ENCODE measurements around the gene DNMBP.
"Not testable (repeated sequence)": the region's sequence is repeated elsewhere in the genome, so short reads cannot be mapped to it uniquely, and the experiment has no call there.

Gene DNMBP

GRCh38 chr10:99908512-99908911 is 101.2 kb downstream of the DNMBP start:
- DNase-seq: no peak

- no peak for DNase-seq
Observed at GRCh38 chr10:99906470-99906869, 103.3 kb downstream of the DNMBP start.

- DNase-seq: no peak
Observed at GRCh38 chr10:99905971-99906370, 103.8 kb downstream of the DNMBP start.

- DNase-seq: no peak
Observed at GRCh38 chr10:99895867-99896266, 113.9 kb downstream of the DNMBP start.

- DNase-seq: not testable (repeated sequence)
Observed at GRCh38 chr10:99895066-99895465, 114.7 kb downstream of the DNMBP start.

GRCh38 chr10:99894613-99895012 is 115.1 kb downstream of the DNMBP start:
- DNase-seq: no peak

GRCh38 chr10:99888622-99889021 is 121.1 kb downstream of the DNMBP start:
- DNase-seq: no peak

GRCh38 chr10:99883523-99883922 is 126.2 kb downstream of the DNMBP start:
- no peak for DNase-seq

GRCh38 chr10:99881371-99881770 is 128.4 kb downstream of the DNMBP start:
- no peak for DNase-seq

GRCh38 chr10:99880080-99880835 is 129.5 kb downstream of the DNMBP start:
- no peak for DNase-seq

- no peak for DNase-seq
Observed at GRCh38 chr10:99875473-99875872, 134.3 kb downstream of the DNMBP start.

GRCh38 chr10:99874341-99875085 is 135.2 kb downstream of the DNMBP start:
- DNase-seq: no peak

GRCh38 chr10:99873846-99874245 is 135.9 kb downstream of the DNMBP start:
- DNase-seq: no peak

- no peak for DNase-seq
Observed at GRCh38 chr10:99872367-99873162, 137.2 kb downstream of the DNMBP start.

GRCh38 chr10:99870123-99870730 is 139.5 kb downstream of the DNMBP start:
- no peak for DNase-seq

GRCh38 chr10:99869581-99870122 is 140.1 kb downstream of the DNMBP start:
- no peak for DNase-seq

GRCh38 chr10:99867250-99867649 is 142.5 kb downstream of the DNMBP start:
- not testable (repeated sequence) for DNase-seq

- not testable (repeated sequence) for DNase-seq
Observed at GRCh38 chr10:99863535-99864240, 146.1 kb downstream of the DNMBP start.

- no peak for DNase-seq
Observed at GRCh38 chr10:99860466-99860865, 149.3 kb downstream of the DNMBP start.

GRCh38 chr10:99859585-99859984 is 150.2 kb downstream of the DNMBP start:
- no peak for DNase-seq

- DNase-seq: no peak
Observed at GRCh38 chr10:99858849-99859248, 150.9 kb downstream of the DNMBP start.

- DNase-seq: no peak
Observed at GRCh38 chr10:99855479-99856071, 154.2 kb downstream of the DNMBP start.

Data from activated CD4-positive, CD25-positive, alpha-beta regulatory T cell treated with anti-CD3 and anti-CD28 coated beads, Interleukin-2, amount 50 U/mL, for 72 hours (primary cell).